Kidney (tissue), 14 donors: ENCODE results near the gene AGO3. TPM values are rescaled to one million over a fixed set of nuclear protein-coding genes. Genes with fewer than 3 reads are reported as not detected.

Experiments used
- DNase-seq, 5 donors: peaks; one replicate each; pipeline ENCODE4 v3.0.0-alpha.2; 2013 to 2020
- FAIRE-seq: peaks from 2 replicates; lab custom pipeline; 2012; peaks lifted over from hg19 to GRCh38; lab: Jason Lieb, UNC
- H3K27ac ChIP-seq, 2 donors: one replicate each; pipeline ENCODE4 v1.7.0; 2013; ENCODE audit warnings: low read depth in 2 of 2, low read length in 2 of 2, inconsistent platforms in 1 of 2
- H3K27me3 ChIP-seq: one replicate; pipeline ENCODE4 v1.7.1; 2013; ENCODE audit warnings: low read length, inconsistent platforms; ENCODE audit not compliant: control insufficient read depth, insufficient read depth
- H3K36me3 ChIP-seq, 3 donors: one replicate each; pipeline versions ENCODE4 v1.7.0 to v1.7.1; 2013; ENCODE audit warnings: low read length in 3 of 3, control low read depth in 1 of 3, inconsistent platforms in 1 of 3; ENCODE audit not compliant: insufficient read depth in 3 of 3, control insufficient read depth in 2 of 3
- H3K4me1 ChIP-seq, 3 donors: one replicate each; pipeline versions ENCODE4 v1.7.0 to v1.7.1; 2013; ENCODE audit warnings: low read length in 3 of 3, inconsistent platforms in 1 of 3, low read depth in 1 of 3; ENCODE audit not compliant: control insufficient read depth in 2 of 3, insufficient read depth in 2 of 3
- H3K4me3 ChIP-seq, 3 donors: one replicate each; pipeline versions ENCODE4 v1.7.0 to v1.8.1; 2013; ENCODE audit warnings: low read length in 3 of 3, control low read depth in 1 of 3, inconsistent platforms in 1 of 3
- H3K9ac ChIP-seq, 3 donors: one replicate each; pipeline versions ENCODE4 v1.7.0 to v1.7.1; 2013; ENCODE audit warnings: low read length in 3 of 3, control low read depth in 1 of 3, inconsistent platforms in 1 of 3
- H3K9me3 ChIP-seq, 3 donors: one replicate each; pipeline versions ENCODE4 v1.7.0 to v1.7.1; 2013; ENCODE audit warnings: low read length in 3 of 3, control low read depth in 1 of 3, inconsistent platforms in 1 of 3; ENCODE audit not compliant: control insufficient read depth in 2 of 3, insufficient read depth in 1 of 3
- intact Hi-C: fragments of 100-400 bp; cut with DNase I; formaldehyde crosslinking; loops from one replicate; pipeline ENCODE4 v1.11.1; 2022
- polyA plus RNA-seq: library from polyadenylated mRNA; stranded (reverse); fragments of 350-450 nt; fragmentation: Illumina TruSeq; extraction: RNeasy Lipid Tissue Mini Kit (QIAGEN cat#74804); gene quantifications from one replicate; pipeline ENCODE4 v1.2.3, GENCODE V29; 2014; ENCODE audit warnings: low read depth, low replicate concordance; ENCODE audit not compliant: insufficient read depth
- total RNA-seq: library from RNA; stranded (reverse); fragmentation: NEBNext Ultra II Directional; extraction: Animal tissue kit (Norgen Biotek cat#: 25700); gene quantifications from one replicate; pipeline ENCODE4 v1.2.1, GENCODE V29; 2021
- TF ChIP-seq, protein P1 (sequence below): IDR thresholded peaks from 3 replicates; pipeline ENCODE4 v1.5.1; 2012; ENCODE audit warnings: mild to moderate bottlenecking, moderate library complexity, borderline replicate concordance; ENCODE audit not compliant: insufficient read depth; ENCODE audit errors: extremely low read depth
- donor health status: control.
- donor health status: control.
- donor health status: control.
- donor health status: control.
- donor health status: control.
- donor health status: DM: yes; HTN: yes; CAD: no.
- donor health status: Normal renal cell carcinoma (clear cell type).

Gene AGO3
- total and polyA plus RNA-seq, 2 donors from 2014 or later, result 2.8 to 28.2 TPM

DNA sequence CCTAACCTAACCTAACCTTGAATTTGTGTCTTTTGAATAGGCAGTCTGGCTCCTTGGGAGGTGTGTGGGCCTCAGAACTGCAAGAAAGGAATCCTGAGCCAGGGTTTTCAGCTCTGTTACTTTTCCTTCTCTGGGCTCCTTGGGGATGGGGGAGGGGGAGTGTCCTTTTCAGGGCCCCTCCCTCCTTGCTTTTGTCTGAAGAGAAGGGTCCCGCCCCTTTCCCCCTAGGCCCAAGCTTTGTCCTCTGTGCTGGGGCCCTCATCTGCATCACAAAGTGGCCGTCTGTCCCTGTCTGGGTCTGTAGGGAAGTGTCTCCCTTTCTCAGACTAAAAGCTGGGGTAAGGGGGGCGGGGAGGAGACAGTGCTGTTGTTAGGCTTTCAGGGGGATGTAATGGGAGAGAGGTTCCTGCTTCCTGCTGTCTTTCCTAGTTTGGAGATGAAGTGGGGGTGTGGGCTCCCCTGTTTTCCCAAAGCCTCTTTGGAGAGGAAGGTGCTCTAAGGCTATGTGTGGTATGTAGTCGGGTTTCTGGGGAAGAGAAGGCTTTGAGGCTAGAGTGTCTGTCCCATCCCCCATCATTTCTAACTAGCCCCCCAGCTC is 44.8 kb upstream of the AGO3 start:
- intact Hi-C loops, result no loop called here
- Histone ChIP-seq H3K36me3 (peaks cover 0 to 3% (median 0%) of the 10 kb centered on the region in 3 donors), H3K27me3 (no peaks in the 10 kb centered on the region), H3K9ac (no peak overlapping the region), H3K4me1 (peaks cover 0 to 9% (median 0%) of the 10 kb centered on the region in 3 donors), H3K9me3 (no peaks in the 10 kb centered on the region), H3K27ac (no peak overlapping the region), H3K4me3 (no peak overlapping the region)
- FAIRE-seq (no peak), DNase-seq (peak in 4 of 5 donors; percentile 17 to 48 (median 26))
- TF ChIP-seq, protein P1, sequence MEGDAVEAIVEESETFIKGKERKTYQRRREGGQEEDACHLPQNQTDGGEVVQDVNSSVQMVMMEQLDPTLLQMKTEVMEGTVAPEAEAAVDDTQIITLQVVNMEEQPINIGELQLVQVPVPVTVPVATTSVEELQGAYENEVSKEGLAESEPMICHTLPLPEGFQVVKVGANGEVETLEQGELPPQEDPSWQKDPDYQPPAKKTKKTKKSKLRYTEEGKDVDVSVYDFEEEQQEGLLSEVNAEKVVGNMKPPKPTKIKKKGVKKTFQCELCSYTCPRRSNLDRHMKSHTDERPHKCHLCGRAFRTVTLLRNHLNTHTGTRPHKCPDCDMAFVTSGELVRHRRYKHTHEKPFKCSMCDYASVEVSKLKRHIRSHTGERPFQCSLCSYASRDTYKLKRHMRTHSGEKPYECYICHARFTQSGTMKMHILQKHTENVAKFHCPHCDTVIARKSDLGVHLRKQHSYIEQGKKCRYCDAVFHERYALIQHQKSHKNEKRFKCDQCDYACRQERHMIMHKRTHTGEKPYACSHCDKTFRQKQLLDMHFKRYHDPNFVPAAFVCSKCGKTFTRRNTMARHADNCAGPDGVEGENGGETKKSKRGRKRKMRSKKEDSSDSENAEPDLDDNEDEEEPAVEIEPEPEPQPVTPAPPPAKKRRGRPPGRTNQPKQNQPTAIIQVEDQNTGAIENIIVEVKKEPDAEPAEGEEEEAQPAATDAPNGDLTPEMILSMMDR, result no peak

DNA sequence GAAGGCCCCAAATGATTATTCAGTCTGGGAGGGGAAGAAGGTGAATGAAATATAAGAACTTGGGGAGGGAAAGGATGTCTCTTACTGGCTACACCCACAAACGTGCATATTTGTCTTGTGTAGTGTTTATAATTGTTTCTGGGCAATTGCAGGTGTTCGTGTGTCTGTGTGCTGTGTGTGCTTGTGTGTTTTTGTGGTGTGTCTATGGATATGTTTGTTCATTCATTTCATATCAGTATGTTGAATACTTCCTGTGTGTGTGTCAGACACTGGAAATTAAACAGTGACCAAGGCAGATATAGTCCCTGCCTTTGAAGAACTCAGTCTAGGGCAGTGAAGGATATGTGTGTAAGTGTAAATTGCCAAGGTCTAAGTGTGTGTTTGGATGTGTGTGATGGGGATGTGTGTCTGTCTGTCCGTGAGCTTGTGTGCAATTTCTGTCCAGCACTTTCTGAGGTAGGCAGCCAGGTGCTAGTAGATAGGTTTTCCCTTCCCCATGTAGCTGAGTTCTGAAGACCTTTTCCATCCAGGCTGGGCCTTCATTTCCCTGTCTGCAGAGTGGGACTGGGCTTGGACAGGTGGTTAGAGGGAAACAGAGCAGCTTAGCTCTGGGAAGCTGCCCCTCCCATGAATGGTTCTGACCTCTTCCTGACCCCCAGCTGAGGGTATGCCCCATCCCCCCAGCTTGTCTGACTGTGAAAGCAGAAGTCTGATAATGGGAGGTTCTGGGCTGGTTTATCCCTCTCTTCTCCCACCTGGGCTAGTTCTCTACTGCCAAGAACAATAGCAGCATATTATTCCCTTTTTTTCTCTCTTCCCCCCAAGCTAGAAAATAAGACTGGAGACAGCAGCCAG is 44.1 kb upstream of the AGO3 start:
- intact Hi-C loops, result no loop called here
- Histone ChIP-seq H3K4me3 (no peak overlapping the region), H3K27me3 (no peaks in the 10 kb centered on the region), H3K9ac (no peak overlapping the region), H3K9me3 (no peaks in the 10 kb centered on the region), H3K36me3 (peaks cover 0 to 4% (median under 1%) of the 10 kb centered on the region in 3 donors), H3K4me1 (peaks cover 0 to 9% (median 0%) of the 10 kb centered on the region in 3 donors), H3K27ac (no peak overlapping the region)
- no peak for FAIRE-seq
- DNase-seq, result no peak
- TF ChIP-seq, protein P1, result no peak

DNA sequence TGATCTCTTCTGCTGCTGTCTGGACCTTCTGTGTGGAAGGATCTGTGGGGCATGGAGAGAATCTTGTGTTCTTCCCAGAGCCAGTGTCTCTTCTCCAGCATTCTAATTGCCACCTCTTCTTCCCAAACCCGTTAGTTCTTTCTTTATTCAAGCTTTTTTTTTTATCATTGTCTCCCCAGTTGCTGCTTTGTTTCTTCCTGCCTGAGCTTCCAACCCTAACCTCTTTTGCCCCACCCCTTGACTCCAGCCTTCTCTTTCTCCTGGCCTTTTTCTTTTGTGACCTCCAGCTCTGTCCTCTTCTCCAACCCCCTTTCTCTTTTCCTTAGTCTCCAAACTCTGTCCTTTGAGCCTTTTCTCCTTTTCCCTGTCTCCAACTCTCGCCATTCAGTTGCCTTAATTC is 43.4 kb upstream of the AGO3 start:
- DNase-seq, result no peak
- Histone ChIP-seq H3K9ac (no peak overlapping the region), H3K9me3 (no peaks in the 10 kb centered on the region), H3K27me3 (no peaks in the 10 kb centered on the region), H3K36me3 (peaks cover 0 to 8% (median 8%) of the 10 kb centered on the region in 3 donors), H3K4me3 (no peak overlapping the region), H3K4me1 (peaks cover 0 to 9% (median 0%) of the 10 kb centered on the region in 3 donors), H3K27ac (no peak overlapping the region)
- intact Hi-C loops, result no loop called here
- TF ChIP-seq, protein P1, result no peak
- no peak for FAIRE-seq
